Endodermal cell (in vitro differentiated cells): Measurements from ENCODE around the gene VPS54. TPM values are rescaled to one million over a fixed set of nuclear protein-coding genes. Genes with fewer than 3 reads are reported as not detected.
A peak's percentile ranks its signal among the peaks of the same experiment; 100 is the strongest.

Experiments used
- DNase-seq: peaks from one replicate; pipeline ENCODE4 v3.0.0-alpha.2; 2017
- H3K27ac ChIP-seq: 2 replicates; pipeline ENCODE4 v1.5.1; 2013; ENCODE audit warnings: mild to moderate bottlenecking, low read depth, low read length, moderate library complexity
- H3K27me3 ChIP-seq: 2 replicates; pipeline ENCODE4 v1.6.1; 2013; ENCODE audit warnings: mild to moderate bottlenecking, low read length, moderate library complexity; ENCODE audit not compliant: insufficient read depth, control insufficient read depth, poor library complexity, severe bottlenecking
- H3K36me3 ChIP-seq: 2 replicates; pipeline ENCODE4 v1.7.0; 2013; ENCODE audit warnings: mild to moderate bottlenecking, low read length, moderate library complexity; ENCODE audit not compliant: control insufficient read depth, insufficient read depth
- H3K4me1 ChIP-seq: one replicate; pipeline ENCODE4 v1.7.0; 2013; ENCODE audit warnings: low read length; ENCODE audit not compliant: control insufficient read depth, insufficient read depth
- H3K4me3 ChIP-seq: 2 replicates; pipeline ENCODE4 v1.5.1; 2013; ENCODE audit warnings: mild to moderate bottlenecking, low read length, moderate library complexity
- H3K9ac ChIP-seq: 2 replicates; pipeline ENCODE4 v1.6.1; 2013; ENCODE audit warnings: mild to moderate bottlenecking, low read length, moderate library complexity; ENCODE audit not compliant: poor library complexity, severe bottlenecking; ENCODE audit errors: extremely low read depth
- H3K9me3 ChIP-seq: 2 replicates; pipeline ENCODE4 v1.6.1; 2013; ENCODE audit warnings: mild to moderate bottlenecking, low read length, moderate library complexity; ENCODE audit not compliant: control insufficient read depth
- H3K27ac Mint-ChIP-seq: 2 replicates; pipeline ENCODE4 v1.8.0; 2020; ENCODE audit warnings: mixed read lengths
- H3K27me3 Mint-ChIP-seq: 2 replicates; pipeline ENCODE4 v1.8.0; 2021; ENCODE audit warnings: mild to moderate bottlenecking, mixed read lengths; ENCODE audit not compliant: insufficient read depth
- H3K36me3 Mint-ChIP-seq: 2 replicates; pipeline ENCODE4 v1.8.0; 2020; ENCODE audit warnings: low read depth, mixed read lengths
- H3K4me1 Mint-ChIP-seq: 2 replicates; pipeline ENCODE4 v1.8.0; 2020; ENCODE audit warnings: mixed read lengths
- H3K4me3 Mint-ChIP-seq: 2 replicates; pipeline ENCODE4 v1.8.0; 2020; ENCODE audit warnings: mild to moderate bottlenecking, moderate library complexity, mixed read lengths
- H3K9me3 Mint-ChIP-seq: 2 replicates; pipeline ENCODE4 v1.8.0; 2020; ENCODE audit warnings: mild to moderate bottlenecking, mixed read lengths
- WGBS, 2 experiments: methylation state at CpG; one replicate each; pipeline versions ENCODE4 v1.1.5 to v1.1.7; 2013; ENCODE audit warnings: missing lambda C conversion rate in 2 of 2, mixed read lengths in 1 of 2; ENCODE audit not compliant: insufficient coverage in 1 of 2, insufficient read length in 1 of 2; 5-methylcytosine and 5-hydroxymethylcytosine counted together
- total RNA-seq, 2 donors: library from RNA; stranded (reverse); fragmentation: NEBNext Ultra II Directional in 1 of 2; extraction: Animal tissue kit (Norgen Biotek cat#: 25700) in 1 of 2; gene quantifications; 2 replicates in 1 of 2; 3 replicates in 1 of 2; pipeline ENCODE4 v1.2.1, GENCODE V29; 2021
- TF ChIP-seq, protein P1 (sequence below): fragments of 200-600 bp; sonication (generic); conservative IDR thresholded peaks from 2 replicates; pipeline ENCODE4 v1.5.0; 2021; ENCODE audit warnings: antibody characterized with exemption, mild to moderate bottlenecking

The VPS54 gene
- total RNA-seq, 2 donors from 2014 or later = 18.4 to 25.7 TPM

DNA sequence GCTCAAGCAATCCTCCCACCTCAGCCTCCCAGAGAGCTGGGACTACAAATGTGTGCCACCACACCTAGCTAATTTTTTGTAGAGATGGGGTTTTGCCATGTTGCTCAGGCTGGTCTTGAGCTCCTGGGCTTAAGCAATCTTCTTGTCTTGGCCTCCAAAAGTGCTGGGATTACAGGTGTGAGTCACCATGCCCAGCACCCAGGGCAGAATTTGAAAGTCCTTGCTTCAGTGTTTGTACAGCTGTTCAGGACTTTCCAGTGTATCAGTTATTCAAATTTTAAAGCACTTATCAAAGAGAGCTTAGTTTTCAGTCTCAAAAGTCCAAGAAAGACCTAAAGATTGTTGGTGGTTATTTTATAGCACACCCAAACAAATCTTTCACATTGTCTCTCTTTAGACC lies 43.6 kb upstream of the VPS54 start:
- Mint-ChIP-seq H3K27ac (peak overlapping the region; percentile 85), H3K36me3 (no peaks in the 10 kb centered on the region), H3K4me3 (no peak overlapping the region), H3K27me3 (no peaks in the 10 kb centered on the region), H3K4me1 (peaks cover 58% of the 10 kb centered on the region), H3K9me3 (no peaks in the 10 kb centered on the region)
- Histone ChIP-seq H3K9me3 (no peaks in the 10 kb centered on the region), H3K4me1 (peaks cover 11% of the 10 kb centered on the region), H3K27me3 (no peaks in the 10 kb centered on the region), H3K27ac (no peak overlapping the region), H3K9ac (no peak overlapping the region), H3K4me3 (no peak overlapping the region), H3K36me3 (no peaks in the 10 kb centered on the region)
- TF ChIP-seq, protein P1, sequence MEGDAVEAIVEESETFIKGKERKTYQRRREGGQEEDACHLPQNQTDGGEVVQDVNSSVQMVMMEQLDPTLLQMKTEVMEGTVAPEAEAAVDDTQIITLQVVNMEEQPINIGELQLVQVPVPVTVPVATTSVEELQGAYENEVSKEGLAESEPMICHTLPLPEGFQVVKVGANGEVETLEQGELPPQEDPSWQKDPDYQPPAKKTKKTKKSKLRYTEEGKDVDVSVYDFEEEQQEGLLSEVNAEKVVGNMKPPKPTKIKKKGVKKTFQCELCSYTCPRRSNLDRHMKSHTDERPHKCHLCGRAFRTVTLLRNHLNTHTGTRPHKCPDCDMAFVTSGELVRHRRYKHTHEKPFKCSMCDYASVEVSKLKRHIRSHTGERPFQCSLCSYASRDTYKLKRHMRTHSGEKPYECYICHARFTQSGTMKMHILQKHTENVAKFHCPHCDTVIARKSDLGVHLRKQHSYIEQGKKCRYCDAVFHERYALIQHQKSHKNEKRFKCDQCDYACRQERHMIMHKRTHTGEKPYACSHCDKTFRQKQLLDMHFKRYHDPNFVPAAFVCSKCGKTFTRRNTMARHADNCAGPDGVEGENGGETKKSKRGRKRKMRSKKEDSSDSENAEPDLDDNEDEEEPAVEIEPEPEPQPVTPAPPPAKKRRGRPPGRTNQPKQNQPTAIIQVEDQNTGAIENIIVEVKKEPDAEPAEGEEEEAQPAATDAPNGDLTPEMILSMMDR = no peak
- DNase-seq = no peak

DNA sequence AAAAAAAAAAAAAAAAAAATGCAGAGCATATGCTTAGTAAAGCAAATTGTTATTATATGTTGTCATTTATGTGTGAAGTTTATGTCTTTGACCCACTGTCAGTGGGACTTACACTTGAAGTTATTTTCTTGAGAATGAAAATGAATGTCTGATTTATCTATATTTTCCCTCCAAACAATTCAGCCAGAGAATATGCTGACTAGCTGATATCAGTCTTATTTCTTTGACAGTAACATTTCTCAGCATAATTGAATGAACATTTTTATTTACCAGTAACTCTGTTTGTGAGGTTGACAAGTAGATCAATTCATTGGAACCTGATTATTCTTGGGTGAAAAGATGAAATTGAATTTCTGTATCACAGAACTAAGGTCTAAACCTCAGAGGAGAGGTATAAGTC lies 40.0 kb upstream of the VPS54 start:
- H3K4me3 Mint-ChIP-seq = no peak overlapping the region
- Histone ChIP-seq H3K36me3 (no peaks in the 10 kb centered on the region), H3K27me3 (no peaks in the 10 kb centered on the region), H3K27ac (no peak overlapping the region), H3K9me3 (no peaks in the 10 kb centered on the region), H3K4me1 (peaks cover 2% of the 10 kb centered on the region), H3K9ac (no peak overlapping the region), H3K4me3 (no peak overlapping the region)
- no peaks in the 10 kb centered on the region for H3K36me3 Mint-ChIP-seq
- peaks cover 32% of the 10 kb centered on the region for H3K4me1 Mint-ChIP-seq
- H3K27ac Mint-ChIP-seq = no peak overlapping the region
- DNase-seq = no peak
- TF ChIP-seq, protein P1 = no peak
- H3K9me3 Mint-ChIP-seq = no peaks in the 10 kb centered on the region
- H3K27me3 Mint-ChIP-seq = no peaks in the 10 kb centered on the region

DNA sequence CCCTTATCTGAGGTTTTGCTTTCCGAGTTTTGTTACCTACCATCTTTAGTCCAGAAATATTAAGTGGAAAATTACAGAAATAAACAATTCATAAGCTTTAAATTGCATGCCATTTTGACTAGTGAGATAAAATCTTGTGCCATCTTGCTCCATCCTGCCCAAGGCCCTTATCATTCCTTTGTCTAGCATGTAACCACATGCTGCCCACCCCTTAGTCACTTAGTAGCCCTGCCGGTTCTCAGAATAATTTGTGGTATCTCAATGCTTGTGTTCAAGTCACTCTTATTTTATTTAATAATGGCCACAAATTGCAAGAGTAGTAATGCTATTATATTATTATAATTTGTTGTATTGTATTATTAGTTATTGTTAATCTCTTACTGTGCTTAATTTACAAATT lies 36.8 kb upstream of the VPS54 start:
- Histone ChIP-seq H3K27me3 (no peaks in the 10 kb centered on the region), H3K27ac (no peak overlapping the region), H3K4me1 (peaks cover 5% of the 10 kb centered on the region), H3K36me3 (no peaks in the 10 kb centered on the region), H3K9me3 (no peaks in the 10 kb centered on the region), H3K9ac (no peak overlapping the region), H3K4me3 (no peak overlapping the region)
- H3K27ac Mint-ChIP-seq = no peak overlapping the region
- TF ChIP-seq, protein P1 = no peak
- H3K9me3 Mint-ChIP-seq = no peaks in the 10 kb centered on the region
- no peaks in the 10 kb centered on the region for H3K27me3 Mint-ChIP-seq
- peaks cover 33% of the 10 kb centered on the region for H3K4me1 Mint-ChIP-seq
- no peak overlapping the region for H3K4me3 Mint-ChIP-seq
- no peaks in the 10 kb centered on the region for H3K36me3 Mint-ChIP-seq
- 88% methylated on average over 2 of the region's 2 CpGs; no CpG with 5 or more reads in 1 of the 2 experiments for WGBS, 2 experiments
- no peak for DNase-seq
